MCF 10A (cell line): Measurements from ENCODE around the gene ZNF629. TPM values are rescaled to one million over a fixed set of nuclear protein-coding genes. Genes with fewer than 3 reads are reported as not detected.

ENCODE experiments used
- BruUV-seq: library from RNA; stranded (reverse); fragments of 400-500 nt; replicated peaks from 2 replicates; lab custom pipeline; 2021; lab: Mats Ljungman, UMichigan
- CTCF ChIA-PET: fragments of 300-600 bp; sonication (Branson Sonifier 250); formaldehyde crosslinking; extraction: SDS; loops from one replicate; lab custom pipeline; 2021; ENCODE audit warnings: antibody characterized with exemption, inconsistent platforms; lab: Yijun Ruan, JAX
- POLR2A ChIA-PET: fragments of 300-600, 350-650 bp; sonication (Branson Sonifier 250); formaldehyde crosslinking; extraction: SDS; loops from one replicate; lab custom pipeline; 2020; ENCODE audit warnings: antibody characterized with exemption, inconsistent platforms; lab: Yijun Ruan, JAX
- DNase-seq: peaks from one replicate; pipeline ENCODE4 v3.0.0-alpha.2; 2018; ENCODE audit not compliant: unreplicated experiment
- H3K27ac Mint-ChIP-seq: one replicate; pipeline ENCODE4 v1.8.0; 2022; ENCODE audit warnings: mild to moderate bottlenecking, low read depth, mixed read lengths; ENCODE audit not compliant: unreplicated experiment
- H3K27me3 Mint-ChIP-seq: one replicate; pipeline ENCODE4 v1.8.0; 2022; ENCODE audit warnings: mixed read lengths; ENCODE audit not compliant: insufficient read depth, unreplicated experiment
- H3K36me3 Mint-ChIP-seq: one replicate; pipeline ENCODE4 v1.8.0; 2022; ENCODE audit warnings: mild to moderate bottlenecking, moderate library complexity, mixed read lengths; ENCODE audit not compliant: insufficient read depth, unreplicated experiment
- H3K4me1 Mint-ChIP-seq: one replicate; pipeline ENCODE4 v1.8.0; 2022; ENCODE audit warnings: mixed read lengths; ENCODE audit not compliant: insufficient read depth, unreplicated experiment
- H3K4me3 Mint-ChIP-seq: one replicate; pipeline ENCODE4 v1.8.0; 2022; ENCODE audit warnings: mild to moderate bottlenecking, moderate library complexity, mixed read lengths; ENCODE audit not compliant: unreplicated experiment
- H3K9me3 Mint-ChIP-seq: one replicate; pipeline ENCODE4 v1.8.0; 2022; ENCODE audit warnings: mixed read lengths; ENCODE audit not compliant: unreplicated experiment
- CTCF ChIP-seq: fragments of 200-600 bp; IDR thresholded peaks from one replicate; pipeline ENCODE4 v1.8.0; 2022; ENCODE audit warnings: antibody characterized with exemption, mild to moderate bottlenecking; ENCODE audit not compliant: unreplicated experiment
- intact Hi-C: fragments of 100-400 bp; cut with micrococcal nuclease; formaldehyde crosslinking; loops from 2 replicates; pipeline ENCODE4 v1.14.1; 2022
- total RNA-seq: library from RNA; stranded (reverse); gene quantifications from 2 replicates; pipeline ENCODE4 v1.2.3, GENCODE V29; 2022

The ZNF629 gene
- total RNA-seq, 1 experiment from 2014 or later = 10.9 TPM

GRCh38 chr16:30766206-30766932 lies 20.6 kb downstream of the ZNF629 start:
- H3K4me1 Mint-ChIP-seq = peaks cover 6% of the 10 kb centered on the region
- H3K27me3 Mint-ChIP-seq = no peaks in the 10 kb centered on the region
- peaks cover 82% of the 10 kb centered on the region for H3K36me3 Mint-ChIP-seq
- H3K4me3 Mint-ChIP-seq = no peak overlapping the region
- no peak for TF ChIP-seq CTCF
- ChIA-PET POLR2A (interaction anchor here (0.7 to 1.3 kb wide), 4 partner anchors 12 to 25 kb away, joined by 3 to 6 read pairs (median 4); no protein-coding TSS in a partner anchor), CTCF (no interaction called here)
- no peak for DNase-seq
- intact Hi-C loops = no loop called here
- H3K9me3 Mint-ChIP-seq = no peaks in the 10 kb centered on the region
- no peak overlapping the region for H3K27ac Mint-ChIP-seq
- no TSS peak for BruUV-seq

GRCh38 chr16:30764816-30765465 lies 22.1 kb downstream of the ZNF629 start:
- H3K36me3 Mint-ChIP-seq = peaks cover 70% of the 10 kb centered on the region
- H3K27me3 Mint-ChIP-seq = no peaks in the 10 kb centered on the region
- H3K9me3 Mint-ChIP-seq = no peaks in the 10 kb centered on the region
- peaks cover 17% of the 10 kb centered on the region for H3K4me1 Mint-ChIP-seq
- no peak for DNase-seq
- TF ChIP-seq CTCF = no peak
- CTCF ChIA-PET = interaction anchor here (0.6 to 1.8 kb wide), 3 partner anchors 9 to 136 kb away, joined by 3 to 5 read pairs (median 4); no protein-coding TSS in a partner anchor
- H3K4me3 Mint-ChIP-seq = no peak overlapping the region
- BruUV-seq = no TSS peak
- intact Hi-C loops = no loop called here
- H3K27ac Mint-ChIP-seq = no peak overlapping the region
- POLR2A ChIA-PET = interaction anchor here (0.7 to 3.7 kb wide), 5 partner anchors 9 to 96 kb away, joined by 3 to 27 read pairs (median 4); partner anchors contain the start of gene PHKG2

- ChIA-PET POLR2A (interaction anchor here (0.7 to 5.9 kb wide), 5 partner anchors 10 to 50 kb away, joined by 3 to 41 read pairs (median 16); partner anchors contain the start of gene PHKG2), CTCF (interaction anchor here (0.7 to 1.8 kb wide), 3 partner anchors 10 to 120 kb away, joined by 3 to 5 read pairs (median 4); no protein-coding TSS in a partner anchor)
- Mint-ChIP-seq H3K9me3 (no peaks in the 10 kb centered on the region), H3K4me3 (peak overlapping the region; percentile 87), H3K4me1 (peaks cover 17% of the 10 kb centered on the region), H3K27me3 (no peaks in the 10 kb centered on the region), H3K36me3 (peaks cover 62% of the 10 kb centered on the region), H3K27ac (no peak overlapping the region)
- intact Hi-C loops = no loop called here
- no peak for TF ChIP-seq CTCF
- DNase-seq = no peak
- BruUV-seq = no TSS peak
These were observed 22.9 kb downstream of the ZNF629 start for GRCh38 chr16:30764086-30764485.
